OCI-LY3 (cell line): ENCODE data around the gene SPTBN4.
A peak's percentile ranks its signal among the peaks of the same experiment; 100 is the strongest.
"Not testable (repeated sequence)": the region's sequence is repeated elsewhere in the genome, so short reads cannot be mapped to it uniquely, and the experiment has no call there.

Source experiments
- H2AFZ ChIP-seq: fragments of 200-600, 300-600 bp; shearing (Covaris generic); 2 replicates; pipeline ENCODE4 v1.6.0; 2014; ENCODE audit warnings: antibody characterized with exemption, low read depth, low read length
- H3K27ac ChIP-seq: fragments of 200-600, 300-600 bp; sonication (generic); 2 replicates; pipeline ENCODE4 v1.5.1; 2014; ENCODE audit warnings: mild to moderate bottlenecking, low read length, moderate library complexity, mixed read lengths
- H3K27me3 ChIP-seq: fragments of 200-600, 300-600 bp; sonication (generic); 2 replicates; pipeline ENCODE4 v1.6.1; 2014; ENCODE audit warnings: low read depth, low read length, mixed read lengths
- H3K36me3 ChIP-seq: fragments of 200-600, 300-600 bp; sonication (generic); replicated peaks from 2 replicates; pipeline ENCODE3; 2014; ENCODE audit warnings: low read depth, low read length, mixed read lengths
- H3K4me1 ChIP-seq: fragments of 300-600, 200-600 bp; sonication (generic); 2 replicates; pipeline ENCODE4 v1.6.1; 2014; ENCODE audit warnings: low read length, mixed read lengths
- H3K4me2 ChIP-seq: fragments of 200-600, 300-600 bp; sonication (generic); 2 replicates; pipeline ENCODE4 v1.6.1; 2014; ENCODE audit warnings: low read length, mixed read lengths
- H3K4me3 ChIP-seq: fragments of 300-600, 200-600 bp; sonication (generic); 2 replicates; pipeline ENCODE4 v1.5.1; 2014; ENCODE audit warnings: antibody characterized with exemption, mild to moderate bottlenecking, low read length, moderate library complexity
- H3K79me2 ChIP-seq: fragments of 300-600, 200-600 bp; shearing (Covaris generic); 2 replicates; pipeline ENCODE4 v1.6.1; 2014; ENCODE audit warnings: mild to moderate bottlenecking, low read length, mixed read lengths
- H3K9ac ChIP-seq: fragments of 300-600, 200-600 bp; shearing (Covaris generic); 2 replicates; pipeline ENCODE4 v1.6.0; 2014; ENCODE audit warnings: mild to moderate bottlenecking, low read length, moderate library complexity
- H3K9me3 ChIP-seq: fragments of 200-600, 300-600 bp; shearing (Covaris generic); 2 replicates; pipeline ENCODE4 v1.6.1; 2014; ENCODE audit warnings: low read length, mixed read lengths; ENCODE audit not compliant: insufficient read depth
- H4K20me1 ChIP-seq: fragments of 200-600, 300-600 bp; sonication (generic); 2 replicates; pipeline ENCODE4 v1.6.1; 2016; ENCODE audit warnings: low read length, mixed read lengths; ENCODE audit not compliant: insufficient read depth
- EZH2phosphoT487 ChIP-seq: fragments of 200-600 bp; shearing (Covaris generic); IDR thresholded peaks from 2 replicates; pipeline ENCODE4 v1.6.1; 2018; ENCODE audit warnings: antibody characterized with exemption, mixed run types, low read depth
- TF ChIP-seq, protein P1 (sequence below): fragments of 200-600, 300-600 bp; sonication (generic); IDR thresholded peaks from 2 replicates; pipeline ENCODE4 v1.5.1; 2014; ENCODE audit warnings: antibody characterized with exemption, low read length, low read depth

SPTBN4 gene

DNA sequence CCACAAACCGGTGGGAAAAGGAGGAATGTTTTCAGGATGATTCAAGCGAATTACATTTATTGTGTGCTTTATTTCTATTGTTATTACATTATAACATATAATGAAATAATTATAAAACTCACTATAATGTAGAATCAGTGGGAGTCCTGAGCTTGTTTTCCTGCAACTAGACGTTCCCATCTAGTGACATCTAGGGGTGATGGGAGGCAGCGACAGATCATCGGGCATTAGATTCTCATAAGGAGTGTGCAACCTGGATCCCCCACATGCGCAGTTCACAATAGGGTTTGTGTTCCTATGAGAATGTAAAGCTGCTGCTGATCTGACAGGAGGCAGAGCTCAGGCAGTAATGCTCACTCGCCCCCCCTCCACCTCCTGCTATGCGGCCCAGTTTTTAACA, 54.5 kb downstream of the SPTBN4 start:
- H3K4me1 ChIP-seq = peaks cover 2% of the 10 kb centered on the region; the same call in 1 of the 2 replicates
- no peak overlapping the region for H3K4me3 ChIP-seq
- no peak overlapping the region for H3K9ac ChIP-seq
- H2AFZ ChIP-seq = no peak overlapping the region
- no peak overlapping the region for H3K4me2 ChIP-seq
- no peak overlapping the region for H3K27ac ChIP-seq
- H3K9me3 ChIP-seq = no peaks in the 10 kb centered on the region
- no peaks in the 10 kb centered on the region for H3K79me2 ChIP-seq
- H3K36me3 ChIP-seq = no peaks in the 10 kb centered on the region
- 0 out of 2 replicates have a peak, but pooled peaks cover 4% of the 10 kb centered on the region for H3K27me3 ChIP-seq
- no peak for TF ChIP-seq EZH2phosphoT487
- TF ChIP-seq, protein P1, sequence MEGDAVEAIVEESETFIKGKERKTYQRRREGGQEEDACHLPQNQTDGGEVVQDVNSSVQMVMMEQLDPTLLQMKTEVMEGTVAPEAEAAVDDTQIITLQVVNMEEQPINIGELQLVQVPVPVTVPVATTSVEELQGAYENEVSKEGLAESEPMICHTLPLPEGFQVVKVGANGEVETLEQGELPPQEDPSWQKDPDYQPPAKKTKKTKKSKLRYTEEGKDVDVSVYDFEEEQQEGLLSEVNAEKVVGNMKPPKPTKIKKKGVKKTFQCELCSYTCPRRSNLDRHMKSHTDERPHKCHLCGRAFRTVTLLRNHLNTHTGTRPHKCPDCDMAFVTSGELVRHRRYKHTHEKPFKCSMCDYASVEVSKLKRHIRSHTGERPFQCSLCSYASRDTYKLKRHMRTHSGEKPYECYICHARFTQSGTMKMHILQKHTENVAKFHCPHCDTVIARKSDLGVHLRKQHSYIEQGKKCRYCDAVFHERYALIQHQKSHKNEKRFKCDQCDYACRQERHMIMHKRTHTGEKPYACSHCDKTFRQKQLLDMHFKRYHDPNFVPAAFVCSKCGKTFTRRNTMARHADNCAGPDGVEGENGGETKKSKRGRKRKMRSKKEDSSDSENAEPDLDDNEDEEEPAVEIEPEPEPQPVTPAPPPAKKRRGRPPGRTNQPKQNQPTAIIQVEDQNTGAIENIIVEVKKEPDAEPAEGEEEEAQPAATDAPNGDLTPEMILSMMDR = peak; percentile 24; the same call in 1 of the 2 replicates
- H4K20me1 ChIP-seq = no peaks in the 10 kb centered on the region

DNA sequence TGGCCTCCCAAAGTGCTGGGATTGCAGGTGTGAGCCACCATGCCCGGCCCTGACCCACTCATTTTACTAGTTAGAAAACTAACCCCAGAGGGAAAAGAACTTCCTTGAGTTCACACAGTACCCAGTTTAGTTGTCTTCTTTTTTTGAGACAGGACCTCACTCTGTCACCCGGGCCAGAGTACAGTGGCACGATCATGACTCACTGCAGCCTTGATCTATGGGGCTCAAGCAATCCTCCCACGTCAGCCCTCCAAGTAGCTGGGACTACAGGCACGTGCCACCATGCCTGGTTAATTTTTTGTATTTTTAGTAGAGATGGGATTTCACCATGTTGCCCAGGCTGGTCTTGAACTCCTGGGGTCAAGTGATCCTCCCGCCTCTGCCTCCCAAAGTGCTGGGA, 55.1 kb downstream of the SPTBN4 start:
- not testable (repeated sequence) for H3K4me3 ChIP-seq, H3K9me3 ChIP-seq, H3K36me3 ChIP-seq, H4K20me1 ChIP-seq, H2AFZ ChIP-seq, H3K27ac ChIP-seq, H3K4me1 ChIP-seq, H3K9ac ChIP-seq, H3K27me3 ChIP-seq, H3K4me2 ChIP-seq, H3K79me2 ChIP-seq

DNA sequence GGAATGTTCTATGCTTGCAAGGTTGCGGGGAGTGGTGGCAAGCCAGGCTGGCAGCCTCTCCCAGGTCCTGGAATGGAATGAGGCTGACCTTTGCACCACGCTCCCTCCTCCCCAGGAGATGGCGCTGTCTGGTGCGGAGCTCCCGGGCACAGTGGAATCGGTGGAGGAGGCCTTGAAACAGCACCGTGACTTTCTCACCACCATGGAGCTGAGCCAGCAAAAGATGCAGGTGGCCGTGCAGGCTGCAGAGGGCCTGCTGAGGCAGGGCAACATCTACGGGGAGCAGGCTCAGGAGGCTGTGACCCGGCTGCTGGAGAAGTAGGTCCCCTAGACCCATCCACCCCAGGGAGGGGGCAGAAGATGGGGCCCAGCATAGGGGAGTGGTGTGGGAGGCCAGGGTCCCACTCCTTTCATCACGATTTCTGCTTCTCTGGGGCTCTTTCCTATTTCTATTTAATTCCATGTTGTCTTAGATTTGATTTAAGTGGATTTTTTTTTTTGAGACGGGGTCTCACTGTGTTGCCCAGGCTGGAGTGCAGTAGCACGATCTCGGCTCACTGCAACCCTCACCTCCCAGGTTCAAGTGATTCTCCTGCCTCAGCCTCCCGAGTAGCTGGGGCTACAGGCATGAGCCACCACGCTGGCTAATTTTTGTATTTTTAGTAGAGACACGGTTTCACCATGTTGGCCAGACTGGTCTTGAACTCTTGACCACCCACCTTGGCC, 56.7 kb downstream of the SPTBN4 start:
- no peak overlapping the region for H3K27ac ChIP-seq
- H3K9ac ChIP-seq = no peak overlapping the region
- peak overlapping the region; percentile 96 for H2AFZ ChIP-seq
- no peaks in the 10 kb centered on the region for H3K9me3 ChIP-seq
- no peaks in the 10 kb centered on the region for H3K36me3 ChIP-seq
- H3K4me2 ChIP-seq = peak overlapping the region; percentile 70
- TF ChIP-seq EZH2phosphoT487 = no peak
- TF ChIP-seq, protein P1 = peak; percentile 88
- no peaks in the 10 kb centered on the region for H4K20me1 ChIP-seq
- H3K79me2 ChIP-seq = no peaks in the 10 kb centered on the region
- H3K27me3 ChIP-seq = 0 out of 2 replicates have a peak, but pooled peaks cover 4% of the 10 kb centered on the region
- H3K4me3 ChIP-seq = peak overlapping the region; percentile 65
- H3K4me1 ChIP-seq = peaks cover 2% of the 10 kb centered on the region

DNA sequence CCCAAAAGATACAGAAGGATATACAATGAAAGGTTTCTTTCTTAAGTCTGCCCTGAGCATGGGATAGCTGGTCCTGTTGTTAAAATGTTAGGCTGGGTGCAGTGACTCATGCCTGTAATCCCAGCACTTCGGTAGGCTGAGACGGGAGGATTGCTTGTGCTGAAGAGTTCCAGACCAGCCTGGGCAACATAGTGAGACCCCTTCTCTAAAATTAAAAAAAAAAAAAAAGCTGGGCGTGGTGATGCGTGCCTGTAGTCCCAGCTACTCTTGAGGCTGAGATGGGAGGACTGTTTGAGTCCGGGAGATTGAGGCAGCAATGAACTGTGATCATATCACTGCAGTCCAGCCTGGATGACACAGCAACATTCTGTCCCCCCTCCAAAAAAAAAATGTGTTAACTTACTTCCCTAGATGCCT, 57.3 kb downstream of the SPTBN4 start:
- TF ChIP-seq, protein P1 = no peak
- H3K4me2 ChIP-seq = no peak overlapping the region
- no peaks in the 10 kb centered on the region for H3K79me2 ChIP-seq
- no peak overlapping the region for H3K4me3 ChIP-seq
- H3K27ac ChIP-seq = no peak overlapping the region
- 0 out of 2 replicates have a peak, but pooled peaks cover 4% of the 10 kb centered on the region for H3K27me3 ChIP-seq
- no peak overlapping the region for H2AFZ ChIP-seq
- no peaks in the 10 kb centered on the region for H3K36me3 ChIP-seq
- H3K9ac ChIP-seq = no peak overlapping the region
- H3K4me1 ChIP-seq = peaks cover 8% of the 10 kb centered on the region
- no peaks in the 10 kb centered on the region for H3K9me3 ChIP-seq
- H4K20me1 ChIP-seq = no peaks in the 10 kb centered on the region
